AG09319 (cell line): Measurements from ENCODE around the gene DPP10.

Experiments used
- DNase-seq: peaks from one replicate; pipeline ENCODE4 v3.0.0-alpha.2; 2010; ENCODE audit warnings: low read depth; ENCODE audit errors: extremely low read depth
- TF ChIP-seq, protein P1 (sequence below): IDR thresholded peaks from 2 replicates; pipeline ENCODE4 v1.5.1; 2011; ENCODE audit warnings: low read depth, mild to moderate bottlenecking, inconsistent platforms, low read length, moderate library complexity

Gene DPP10

DNA sequence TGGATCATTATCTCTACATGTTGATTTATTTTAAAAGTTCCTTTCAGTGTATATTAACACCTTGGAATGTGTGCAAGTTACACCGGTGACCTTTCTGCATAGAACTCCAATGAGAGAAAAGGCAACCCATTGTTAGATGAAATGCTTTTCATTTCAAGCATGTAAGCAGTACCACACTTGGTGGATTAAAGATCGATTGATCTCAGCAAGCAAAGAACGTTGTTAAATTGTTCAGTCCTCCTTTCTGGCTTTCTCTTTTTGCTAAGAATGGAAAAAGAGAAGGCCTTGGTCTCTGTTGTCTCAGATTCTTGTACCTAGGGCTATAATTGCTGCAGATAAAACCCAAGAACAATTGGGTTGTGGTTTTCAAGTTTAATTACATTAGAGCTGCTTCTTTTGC is 843.0 kb downstream of the DPP10 start:
- DNase-seq = no peak
- TF ChIP-seq, protein P1, sequence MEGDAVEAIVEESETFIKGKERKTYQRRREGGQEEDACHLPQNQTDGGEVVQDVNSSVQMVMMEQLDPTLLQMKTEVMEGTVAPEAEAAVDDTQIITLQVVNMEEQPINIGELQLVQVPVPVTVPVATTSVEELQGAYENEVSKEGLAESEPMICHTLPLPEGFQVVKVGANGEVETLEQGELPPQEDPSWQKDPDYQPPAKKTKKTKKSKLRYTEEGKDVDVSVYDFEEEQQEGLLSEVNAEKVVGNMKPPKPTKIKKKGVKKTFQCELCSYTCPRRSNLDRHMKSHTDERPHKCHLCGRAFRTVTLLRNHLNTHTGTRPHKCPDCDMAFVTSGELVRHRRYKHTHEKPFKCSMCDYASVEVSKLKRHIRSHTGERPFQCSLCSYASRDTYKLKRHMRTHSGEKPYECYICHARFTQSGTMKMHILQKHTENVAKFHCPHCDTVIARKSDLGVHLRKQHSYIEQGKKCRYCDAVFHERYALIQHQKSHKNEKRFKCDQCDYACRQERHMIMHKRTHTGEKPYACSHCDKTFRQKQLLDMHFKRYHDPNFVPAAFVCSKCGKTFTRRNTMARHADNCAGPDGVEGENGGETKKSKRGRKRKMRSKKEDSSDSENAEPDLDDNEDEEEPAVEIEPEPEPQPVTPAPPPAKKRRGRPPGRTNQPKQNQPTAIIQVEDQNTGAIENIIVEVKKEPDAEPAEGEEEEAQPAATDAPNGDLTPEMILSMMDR = no peak

DNA sequence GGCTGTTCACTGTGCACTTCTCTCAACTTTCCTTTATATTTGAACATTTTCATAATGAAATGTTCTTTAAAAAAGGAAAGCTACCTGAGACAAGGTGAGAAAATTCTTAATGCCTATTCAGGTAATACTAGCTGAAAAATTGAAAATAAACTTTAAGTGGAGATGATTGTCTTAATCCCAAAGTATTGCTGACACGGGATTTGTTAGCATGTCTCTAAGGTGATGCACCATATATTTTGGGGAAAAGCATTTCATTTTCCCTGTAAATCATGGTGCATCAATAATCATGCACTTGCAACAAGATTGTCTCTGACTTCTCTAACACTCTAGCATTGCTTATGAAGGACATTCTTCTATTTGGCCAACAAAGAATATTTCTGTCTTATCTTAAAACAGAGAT is 848.0 kb downstream of the DPP10 start:
- TF ChIP-seq, protein P1 = no peak
- no peak for DNase-seq

DNA sequence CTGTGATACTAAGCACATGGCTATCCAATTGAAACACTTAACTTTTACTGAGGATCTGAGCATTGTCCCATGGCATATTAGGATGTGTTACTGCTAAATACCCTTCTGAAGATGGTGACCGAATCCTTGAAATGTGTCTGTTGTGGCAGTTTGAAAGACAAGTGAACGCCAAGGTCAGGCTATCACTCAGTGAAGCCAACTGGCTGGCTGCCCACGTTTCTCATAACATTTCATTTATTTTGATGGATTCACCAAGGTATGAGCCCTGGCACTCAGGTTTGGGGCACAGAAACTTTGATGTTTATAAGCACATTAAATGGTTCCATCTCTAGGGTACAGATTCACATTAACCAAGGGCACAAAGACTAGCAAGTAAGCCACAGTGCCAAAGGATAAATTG is 850.3 kb downstream of the DPP10 start:
- TF ChIP-seq, protein P1 = no peak
- DNase-seq = no peak

DNA sequence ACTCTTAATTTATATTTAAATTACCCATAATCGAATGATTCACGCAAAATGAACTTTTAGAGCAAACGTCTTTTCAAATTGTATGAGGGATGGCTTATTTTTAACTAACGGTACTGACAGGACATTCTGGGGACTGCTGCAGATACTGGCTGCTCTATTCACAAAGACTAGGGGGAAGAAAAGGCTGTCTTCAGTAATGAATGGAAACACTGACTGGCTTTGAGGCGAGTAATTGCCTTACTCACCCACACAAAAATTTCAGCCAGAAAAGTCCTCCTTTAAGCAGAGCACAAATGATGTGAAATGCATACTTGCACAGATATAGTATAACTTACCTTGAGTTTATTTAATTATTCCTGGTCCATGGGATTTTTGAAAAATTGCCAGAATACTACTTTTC is 852.6 kb downstream of the DPP10 start:
- TF ChIP-seq, protein P1 = no peak
- DNase-seq = no peak

DNA sequence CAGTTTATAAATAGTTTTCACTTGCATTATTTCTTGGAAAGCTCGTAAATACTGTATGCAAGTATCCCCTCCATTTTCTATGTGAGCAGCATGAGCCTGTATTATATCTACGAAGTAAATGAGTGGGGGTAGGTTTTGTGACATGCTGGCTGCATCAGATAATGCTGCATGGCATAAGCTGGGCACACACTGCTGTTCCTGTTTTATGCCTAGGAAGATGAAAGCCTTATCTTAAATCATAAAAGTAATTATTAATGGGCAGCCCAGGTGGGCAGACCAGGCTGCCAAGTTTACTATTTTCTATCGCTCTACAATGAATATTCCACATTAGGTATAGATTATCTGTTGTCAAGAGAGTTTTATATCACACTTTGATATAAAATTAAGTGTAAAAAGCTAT is 854.6 kb downstream of the DPP10 start:
- no peak for DNase-seq

DNA sequence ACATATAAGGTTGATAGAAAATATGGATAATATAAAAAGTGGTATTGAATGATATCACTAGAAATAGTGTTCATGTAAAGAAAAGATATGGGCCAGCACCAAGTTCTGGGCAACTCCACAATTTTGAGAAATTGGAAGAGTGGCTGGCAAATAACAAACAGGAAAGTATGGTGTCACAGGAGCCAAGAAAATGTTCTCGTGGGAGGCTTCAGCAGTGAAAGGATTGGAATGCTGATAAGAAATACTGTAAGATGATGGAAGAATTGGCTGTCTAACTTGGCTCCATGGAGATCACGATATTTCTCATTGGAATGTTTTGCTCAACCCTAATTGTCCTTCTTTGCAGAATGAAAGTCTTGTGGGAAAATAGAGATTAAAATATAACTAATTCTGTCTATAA is 856.8 kb downstream of the DPP10 start:
- DNase-seq = no peak
- TF ChIP-seq, protein P1 = no peak

More for the DNA sequence above, 854.6 kb downstream of the DPP10 start:
- TF ChIP-seq, protein P1 = no peak

DNA sequence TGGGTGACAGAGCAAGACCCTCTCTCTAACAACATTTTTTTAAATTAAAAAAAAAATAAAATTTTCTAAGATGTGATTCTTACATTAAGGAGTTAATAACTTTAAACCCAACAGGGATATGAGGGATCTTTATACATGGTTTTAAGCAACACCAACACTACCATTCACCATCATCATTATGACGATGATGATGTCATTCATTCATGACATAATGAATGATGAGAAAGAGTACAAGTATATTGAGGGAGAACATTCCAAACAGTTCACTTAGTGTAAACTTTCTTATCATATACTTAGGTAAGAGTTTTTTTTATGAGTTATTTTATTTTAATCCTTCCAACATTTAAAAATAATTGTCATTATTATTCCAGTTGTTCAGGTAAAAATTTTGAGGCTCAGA is 863.3 kb downstream of the DPP10 start:
- TF ChIP-seq, protein P1 = no peak
- no peak for DNase-seq

DNA sequence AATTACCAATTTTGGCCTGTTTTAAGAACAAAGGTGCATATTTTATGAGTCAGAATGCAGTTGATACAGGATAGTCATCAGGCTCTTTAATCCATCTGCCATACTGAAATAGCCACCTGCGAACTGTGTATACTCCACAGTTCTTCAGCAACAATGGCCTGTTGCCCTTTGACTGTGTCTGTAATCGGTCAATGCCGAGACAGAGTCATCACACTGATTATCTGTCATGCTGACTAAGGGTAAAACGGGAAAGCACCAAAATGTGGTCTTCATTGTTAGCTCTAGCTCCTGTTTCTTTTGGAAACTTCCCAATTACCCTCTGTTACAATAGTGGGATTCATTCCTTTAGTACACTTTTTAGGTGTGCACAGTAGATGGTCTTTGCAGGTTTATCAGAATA is 871.7 kb downstream of the DPP10 start:
- DNase-seq = no peak
- TF ChIP-seq, protein P1 = no peak
